Stimulated activated CD8-positive, alpha-beta memory T cell treated with anti-CD3 and anti-CD28 coated beads, Interleukin-4, amount 100 ng/mL, for 4 hours (primary cell): Measurements from ENCODE around the gene DDX31.

ENCODE experiments used
- DNase-seq, 2 donors: peaks; one replicate each; pipeline ENCODE4 v3.0.0-alpha.2; 2020; ENCODE audit warnings: low read depth in 2 of 2, low spot score in 1 of 2

Gene DDX31

DNA sequence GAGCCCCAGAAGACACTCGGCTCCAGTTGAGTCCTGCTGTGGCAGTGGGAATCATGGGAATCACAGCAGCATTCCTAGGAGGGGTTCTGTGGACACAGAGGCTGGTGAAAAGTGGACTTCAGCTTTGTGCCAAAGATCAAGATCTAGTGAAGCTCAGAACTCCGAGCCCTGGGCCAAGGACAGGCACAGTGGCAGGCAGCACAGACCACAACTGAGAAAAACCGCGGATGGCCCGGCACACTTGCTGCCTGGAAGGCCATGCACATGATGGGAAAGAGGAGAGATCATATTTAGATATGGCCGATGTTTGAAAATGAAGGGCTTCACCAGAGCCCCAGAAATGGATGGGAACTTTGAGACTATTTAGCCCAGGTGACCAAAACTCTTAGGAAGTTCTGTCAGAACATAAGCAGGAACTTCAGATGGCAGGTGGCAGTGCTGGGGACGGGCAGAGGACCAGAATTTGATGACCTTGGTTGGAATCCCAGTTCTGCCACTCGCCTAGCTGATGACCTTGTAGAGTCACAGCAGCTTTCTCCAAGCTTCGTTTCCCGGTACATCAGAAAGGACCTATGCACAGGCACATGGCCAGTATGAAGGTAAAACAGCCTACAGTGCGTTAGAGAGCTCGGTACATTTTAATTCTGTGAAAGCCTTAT, 69.3 kb downstream of the DDX31 start:
- DNase-seq: no peak

DNA sequence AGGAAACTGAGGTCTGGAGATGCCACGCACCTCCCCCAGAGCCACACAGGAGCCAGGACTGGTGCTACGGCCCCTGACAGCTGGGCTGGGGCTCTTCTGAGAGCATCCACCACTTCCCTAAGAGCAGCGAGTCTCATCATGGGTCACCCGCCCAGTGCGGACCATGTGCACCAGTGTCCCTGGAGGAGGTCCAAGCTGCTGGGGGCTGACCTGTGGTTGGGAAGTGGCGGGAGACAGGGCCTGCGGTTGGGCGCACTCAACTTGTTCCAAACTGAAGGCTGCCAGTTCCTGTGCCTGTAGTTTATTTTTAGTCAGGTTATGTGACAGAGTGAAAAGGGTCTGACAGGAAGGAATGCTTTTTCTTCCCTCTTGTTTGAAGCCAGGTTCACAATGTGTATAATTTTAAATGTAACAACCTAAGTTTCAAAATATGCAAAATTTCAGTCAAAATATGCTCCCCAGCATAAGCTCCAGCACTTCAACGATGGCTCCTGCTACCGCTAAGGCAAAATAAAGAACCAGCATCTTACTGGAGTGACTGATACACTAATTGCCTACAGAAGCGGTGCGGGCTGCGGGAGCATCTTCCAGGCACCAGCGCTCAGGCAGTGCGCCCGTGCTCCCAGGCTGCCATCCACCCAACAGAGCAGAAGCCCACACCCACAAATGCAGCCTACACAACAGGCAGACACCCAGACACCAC, 72.6 kb downstream of the DDX31 start:
- no peak for DNase-seq

DNA sequence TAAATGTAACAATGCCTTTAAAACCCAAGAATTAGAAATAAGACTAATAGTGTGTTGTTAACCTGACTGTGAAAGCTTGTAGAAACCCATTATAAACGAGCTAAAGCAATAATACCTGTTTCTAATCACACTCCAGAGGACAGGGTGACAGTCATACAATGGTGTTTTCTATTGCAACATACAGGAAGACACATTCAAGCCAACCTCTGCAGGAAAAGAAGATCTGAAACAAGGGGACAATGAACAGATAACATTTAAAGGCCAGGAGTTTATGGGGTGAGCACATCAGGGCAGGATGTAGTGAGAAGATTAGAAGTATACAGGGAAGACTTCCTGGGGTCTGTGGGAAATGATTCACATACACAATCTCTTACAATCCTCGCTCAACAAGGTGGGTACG, 73.6 kb downstream of the DDX31 start:
- DNase-seq: no peak

DNA sequence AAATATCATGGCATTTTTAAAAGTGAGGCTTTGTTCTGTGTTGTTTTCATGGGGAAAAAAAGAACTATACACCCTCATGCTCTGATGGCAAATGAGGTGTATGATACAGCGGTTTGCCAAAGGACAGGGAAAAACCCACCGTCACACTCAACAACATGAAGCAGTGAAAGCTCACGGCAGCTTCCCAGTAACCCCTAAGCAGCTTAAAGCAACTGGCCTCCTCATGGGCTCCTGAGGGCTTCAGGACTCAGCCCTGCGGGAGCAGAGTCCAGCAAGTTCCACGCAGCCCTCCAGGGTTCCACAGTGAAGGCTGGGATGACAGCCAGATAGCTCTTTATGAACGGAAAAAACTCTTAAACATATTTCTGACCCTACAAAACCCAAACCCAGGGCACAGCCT, 74.5 kb downstream of the DDX31 start:
- DNase-seq: no peak

DNA sequence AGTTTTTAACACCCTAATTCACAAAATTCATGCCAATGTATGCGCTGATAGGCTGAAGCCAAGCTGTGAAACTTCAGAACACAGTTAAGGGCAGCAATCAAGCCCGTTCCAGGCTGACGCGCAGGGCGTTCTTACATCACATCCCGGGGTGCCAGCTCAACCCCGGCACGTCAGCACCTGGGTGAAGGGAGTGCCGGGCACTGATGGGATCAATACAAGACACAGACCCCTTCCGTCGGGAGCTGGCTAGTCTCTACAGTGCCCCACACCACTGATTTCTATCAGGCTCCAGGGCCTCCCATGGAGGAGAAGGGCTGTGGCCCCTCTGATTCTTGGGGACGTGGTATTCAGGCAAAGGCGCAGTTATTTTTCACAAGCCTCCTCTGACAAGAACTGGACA, 75.4 kb downstream of the DDX31 start:
- DNase-seq: no peak

DNA sequence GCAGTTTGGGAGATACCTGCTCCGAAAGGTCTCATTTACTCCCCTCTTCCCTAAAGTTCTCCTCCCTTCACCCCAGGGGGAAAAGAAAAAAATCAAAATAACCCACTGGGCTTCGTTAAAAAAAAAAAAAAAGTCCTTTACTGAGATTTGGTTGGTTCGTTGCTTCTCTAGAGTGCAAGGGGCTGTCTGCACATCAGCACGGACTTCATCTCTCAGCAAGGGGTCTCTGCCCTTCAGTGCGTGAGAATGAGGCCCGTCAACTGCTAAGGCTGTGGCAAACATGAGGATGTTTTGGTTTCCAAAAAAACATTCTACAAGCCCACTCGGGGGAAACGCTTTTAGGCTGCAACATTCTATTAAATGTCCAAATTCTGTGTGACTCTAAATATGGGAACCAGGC, 77.3 kb downstream of the DDX31 start:
- DNase-seq: no peak

DNA sequence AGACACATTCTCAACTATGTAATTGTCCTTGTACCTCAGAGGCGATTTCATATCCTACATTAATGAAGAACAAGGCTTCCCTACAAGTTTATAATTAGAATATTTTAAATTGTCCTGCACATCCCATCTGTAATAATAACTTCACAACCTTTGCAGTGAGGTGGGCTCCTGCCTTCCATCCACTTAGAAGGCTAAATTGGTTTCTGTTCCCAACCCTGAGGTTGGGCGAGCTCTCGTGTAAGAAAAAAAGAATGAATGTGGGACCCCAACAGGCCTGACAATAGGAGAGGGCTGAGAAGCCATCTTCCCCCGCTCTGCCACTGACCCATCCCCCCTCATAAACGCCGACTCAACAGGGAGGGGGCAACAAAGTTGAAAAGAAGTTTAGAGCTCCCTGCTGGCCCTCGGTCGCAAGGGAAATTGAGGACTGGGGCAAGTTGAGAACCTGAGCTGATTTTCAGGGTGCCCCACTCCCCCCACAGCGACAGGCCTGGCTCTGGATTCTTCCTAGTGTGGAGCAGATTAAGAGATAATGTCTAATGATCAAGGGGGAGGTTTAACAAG, 78.0 kb downstream of the DDX31 start:
- DNase-seq: no peak

DNA sequence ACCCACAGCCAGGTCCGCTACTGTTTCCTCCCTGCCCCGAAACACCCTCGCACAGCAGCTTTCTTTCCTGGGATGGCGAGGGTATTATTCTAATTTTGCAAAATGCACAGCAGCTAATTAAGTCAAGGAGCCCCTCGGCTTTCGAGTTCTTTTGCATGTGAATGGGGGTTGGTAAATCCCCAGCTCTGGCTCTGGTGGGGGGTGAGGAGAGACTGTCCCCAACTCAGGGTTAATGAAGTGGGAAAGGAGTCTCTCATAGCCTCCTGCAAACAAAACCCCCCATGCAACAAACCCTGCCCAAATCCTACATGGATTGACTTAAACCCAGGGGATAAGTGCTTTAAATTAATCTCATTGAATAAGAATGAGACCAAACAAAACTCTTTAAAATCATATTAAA, 78.5 kb downstream of the DDX31 start:
- no peak for DNase-seq

DNA sequence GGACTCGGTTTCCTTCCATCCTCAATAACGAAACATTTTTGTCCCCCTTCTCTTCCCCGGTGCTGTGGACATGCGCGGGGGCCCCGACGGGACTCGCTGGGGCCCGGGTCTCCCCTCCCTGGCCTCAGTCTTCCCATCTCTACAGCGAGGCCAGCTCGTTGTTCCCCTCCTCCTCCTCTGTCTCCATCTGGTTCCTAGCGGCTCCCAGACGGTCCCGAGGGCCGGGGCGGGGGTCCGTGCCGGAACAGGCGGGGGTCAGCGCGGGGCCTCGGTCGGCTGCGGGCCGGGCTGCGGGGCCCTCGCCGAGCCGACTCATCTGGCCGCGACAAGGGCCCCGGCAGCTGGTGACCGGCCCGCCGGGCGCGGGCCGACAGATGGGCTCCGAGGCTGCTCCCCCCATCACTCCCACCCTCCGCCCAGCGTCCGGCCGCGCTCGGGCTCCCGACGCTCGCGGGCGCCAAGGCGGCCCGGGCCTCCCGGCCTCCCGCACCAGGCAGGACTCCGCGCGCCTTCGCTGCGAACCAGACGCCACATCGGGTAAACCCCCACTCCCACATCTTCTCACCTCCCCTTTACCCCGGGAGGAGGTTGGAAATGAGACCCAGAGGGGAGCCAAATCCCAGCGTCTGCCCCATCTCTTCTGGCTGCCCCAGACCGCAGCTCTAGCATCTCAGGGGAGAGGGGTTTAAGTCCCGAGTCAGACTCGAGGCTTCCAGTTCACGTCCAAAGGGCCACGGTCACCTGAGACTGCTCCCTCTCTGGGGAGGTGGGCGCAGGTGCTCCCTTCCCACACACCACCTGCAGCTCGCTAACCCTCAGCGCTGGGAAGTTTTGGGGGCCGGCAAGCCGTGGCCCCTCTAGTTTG, 79.2 kb downstream of the DDX31 start:
- DNase-seq: no peak

DNA sequence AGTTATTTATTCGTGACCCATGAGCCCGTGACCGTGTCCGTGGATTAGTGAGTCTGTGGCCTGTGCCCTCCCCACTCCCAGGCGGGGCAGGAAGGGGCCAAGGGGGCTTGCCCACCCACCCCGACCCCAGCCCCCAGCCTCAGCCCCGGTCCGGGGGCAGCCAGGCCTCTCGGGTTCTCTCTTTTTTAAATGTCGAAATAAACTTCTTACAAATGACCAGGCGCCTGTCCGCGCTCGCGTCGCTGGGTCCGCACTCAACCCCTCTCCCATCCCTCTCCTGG, 79.8 kb downstream of the DDX31 start:
- no peak for DNase-seq

DNA sequence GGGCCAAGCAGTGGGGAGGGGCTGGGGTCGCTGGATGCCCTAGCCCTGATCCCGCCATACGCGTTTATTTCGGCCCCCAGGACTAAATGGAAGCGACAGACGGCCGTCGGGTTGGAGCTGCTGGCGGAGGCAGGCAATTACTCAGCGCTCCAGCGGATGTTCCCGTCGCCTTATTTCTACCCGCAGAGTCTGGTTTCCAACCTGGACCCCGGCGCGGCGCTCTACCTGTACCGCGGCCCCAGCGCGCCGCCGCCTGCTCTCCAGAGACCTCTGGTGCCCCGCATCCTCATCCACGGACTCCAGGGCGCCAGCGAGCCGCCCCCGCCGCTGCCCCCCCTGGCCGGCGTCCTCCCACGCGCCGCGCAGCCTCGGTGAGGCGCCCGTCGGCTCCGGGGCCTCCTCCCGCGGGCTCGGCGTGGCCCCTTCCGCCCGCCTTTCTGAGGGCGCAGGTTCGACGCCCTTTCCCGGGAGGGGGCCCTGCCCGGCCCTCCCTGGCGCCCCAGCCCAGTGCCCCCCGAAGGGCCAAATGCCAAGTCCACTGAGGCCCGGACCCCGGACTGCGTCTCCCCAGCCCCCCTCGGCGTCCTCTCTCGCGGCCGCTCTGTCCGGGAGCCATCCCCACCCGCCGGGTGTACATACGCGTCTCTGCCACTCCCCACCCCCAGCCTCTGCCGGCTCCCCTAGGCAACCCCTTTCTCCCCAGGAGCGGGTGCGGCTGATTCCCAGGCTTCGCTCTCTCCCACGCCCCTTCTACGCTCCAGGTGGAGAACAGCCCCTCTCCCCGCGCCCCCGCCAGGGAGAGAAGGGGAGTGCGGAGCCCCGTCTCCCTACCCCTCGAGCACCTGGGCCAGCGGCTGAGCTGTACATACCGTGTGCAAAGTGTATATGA, 80.4 kb downstream of the DDX31 start:
- no peak for DNase-seq

DNA sequence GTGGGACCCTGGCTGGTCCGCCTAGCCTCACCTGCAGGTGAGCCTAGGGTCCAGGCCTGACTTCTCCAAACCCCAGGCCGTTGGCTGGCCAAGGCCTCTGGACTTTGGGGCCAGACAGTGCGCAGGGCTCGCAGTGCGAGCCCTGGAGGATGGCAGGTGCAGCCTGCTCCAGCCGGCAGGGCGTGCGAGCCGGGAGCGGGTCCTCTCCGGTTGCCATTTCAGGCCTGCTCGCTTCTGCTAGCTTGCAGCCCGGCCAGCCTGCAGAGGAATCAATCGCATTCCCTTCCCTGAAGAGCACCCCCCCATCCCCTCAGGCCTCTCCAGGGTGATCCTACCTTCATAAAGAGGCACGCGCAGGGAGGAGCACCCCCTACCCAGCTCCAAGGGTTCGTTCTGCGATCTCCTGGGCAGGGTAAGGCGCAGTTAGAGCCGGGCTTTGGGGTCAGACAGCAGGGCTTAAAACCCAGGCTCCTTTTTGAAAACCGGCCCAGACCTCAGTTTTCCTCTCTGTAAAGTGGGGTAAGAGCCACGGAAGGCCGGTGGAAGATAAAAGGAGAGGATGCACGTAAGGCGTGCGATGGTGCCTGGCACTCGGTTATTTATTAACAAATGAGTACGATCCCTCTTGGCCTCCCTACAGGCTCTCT, 81.2 kb downstream of the DDX31 start:
- DNase-seq: no peak

DNA sequence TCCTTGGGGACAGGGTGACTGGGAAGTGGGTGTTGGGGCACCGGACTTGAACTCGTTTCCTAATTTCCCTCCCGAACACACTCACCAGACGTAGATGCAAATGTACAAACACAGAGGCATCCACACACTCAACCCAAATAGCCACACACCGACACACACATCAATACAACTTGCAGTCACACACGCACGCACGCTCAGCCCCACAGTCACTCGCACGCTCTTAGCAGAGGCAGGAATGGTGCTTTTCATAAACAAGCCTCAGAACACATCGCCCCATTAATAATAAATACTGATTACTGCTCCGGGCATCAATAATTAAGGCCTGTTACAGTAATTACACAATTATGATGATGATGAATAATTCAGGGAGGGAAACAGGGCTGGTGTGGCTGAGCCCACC, 81.7 kb downstream of the DDX31 start:
- DNase-seq: no peak

DNA sequence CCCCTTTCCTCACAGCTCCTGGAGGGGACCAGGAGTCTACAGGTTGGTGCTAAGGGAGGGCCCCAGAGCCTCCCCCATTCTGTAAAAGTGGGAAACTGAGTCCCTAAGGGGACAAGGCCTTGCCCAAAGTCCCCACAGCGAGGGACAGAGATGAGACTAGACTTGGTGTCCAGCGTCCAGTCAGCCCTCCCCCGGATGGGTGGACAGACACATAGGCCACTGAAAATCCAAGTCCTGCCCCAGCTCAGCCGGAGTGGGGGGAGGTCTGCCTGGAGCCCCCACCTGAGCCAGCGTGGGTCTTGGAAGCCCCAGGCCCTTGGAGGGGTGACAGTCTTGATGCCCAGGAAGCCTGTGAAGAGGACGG, 82.2 kb downstream of the DDX31 start:
- DNase-seq: no peak

DNA sequence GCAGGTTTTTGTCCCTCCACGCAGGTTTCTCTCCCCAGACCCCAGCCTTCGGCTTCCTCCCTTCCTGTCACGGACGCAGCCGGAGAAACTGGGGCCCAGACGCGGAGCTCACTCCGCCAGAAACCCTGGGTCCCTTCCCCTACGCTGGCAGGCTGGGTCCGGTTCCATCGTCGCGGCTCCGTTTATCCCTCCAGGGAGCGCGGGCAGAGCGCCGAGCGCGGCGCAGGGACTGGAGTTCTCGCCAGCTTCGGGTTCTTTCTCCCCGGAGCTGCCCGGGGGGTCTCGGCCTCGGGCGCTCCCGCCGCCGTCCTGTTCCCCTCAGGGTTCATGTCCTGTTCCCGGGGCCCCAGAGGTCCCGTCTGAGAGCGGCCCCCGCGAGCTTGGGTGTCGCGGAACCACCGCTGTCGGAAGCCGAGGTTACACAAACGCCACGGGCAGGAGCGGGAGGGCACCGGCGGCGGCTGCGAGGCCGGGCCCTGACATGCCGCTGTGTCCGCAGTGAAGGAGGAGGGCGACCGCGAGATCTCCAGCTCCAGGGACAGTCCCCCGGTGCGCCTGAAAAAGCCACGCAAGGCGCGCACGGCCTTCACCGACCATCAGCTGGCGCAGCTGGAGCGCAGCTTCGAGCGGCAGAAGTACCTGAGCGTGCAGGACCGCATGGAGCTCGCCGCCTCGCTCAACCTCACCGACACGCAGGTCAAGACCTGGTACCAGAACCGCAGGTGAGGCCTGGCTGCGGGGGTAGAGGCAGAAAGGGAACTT, 82.8 kb downstream of the DDX31 start:
- DNase-seq: no peak

DNA sequence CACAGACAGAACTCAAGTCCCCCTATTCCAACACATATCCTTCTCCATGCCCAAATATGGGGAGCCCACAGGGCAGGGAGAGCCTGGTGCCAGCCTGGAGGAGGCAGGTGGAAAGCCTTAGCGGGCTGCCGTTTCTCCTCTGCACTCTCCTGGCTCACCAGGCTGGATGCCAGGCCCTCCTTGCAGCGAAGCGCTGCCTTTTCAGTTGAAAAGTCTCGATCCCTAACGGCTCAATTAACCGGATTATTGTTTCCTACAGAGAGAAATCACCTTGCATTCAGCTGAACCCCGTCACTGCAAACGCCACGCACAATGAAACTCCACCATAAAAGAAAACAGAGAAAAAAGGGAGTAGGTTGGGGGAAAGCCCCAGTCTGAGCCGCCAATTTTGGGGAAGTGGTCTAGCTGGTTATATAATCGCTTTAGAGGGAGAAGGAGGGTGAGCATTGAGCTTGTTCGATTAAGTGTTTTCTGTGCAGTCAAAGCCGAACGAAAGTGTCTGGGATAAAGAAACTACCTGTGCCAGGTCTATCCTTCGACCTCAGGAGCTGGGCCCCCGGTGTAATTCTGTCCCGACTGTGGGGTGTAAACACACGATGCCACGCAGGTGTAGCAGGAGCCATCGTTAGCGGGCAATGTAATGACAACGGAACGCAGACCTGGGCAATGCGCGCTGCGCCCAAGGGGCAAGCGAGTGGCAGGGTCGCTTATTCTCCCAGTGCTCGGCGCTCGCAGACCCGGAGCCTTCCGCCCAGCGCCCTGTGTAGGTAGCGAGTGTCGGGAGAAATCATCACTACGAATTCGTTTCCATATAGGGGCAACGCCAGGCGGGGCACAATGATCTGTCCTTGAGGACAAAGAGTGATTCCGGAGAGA, 83.6 kb downstream of the DDX31 start:
- no peak for DNase-seq

DNA sequence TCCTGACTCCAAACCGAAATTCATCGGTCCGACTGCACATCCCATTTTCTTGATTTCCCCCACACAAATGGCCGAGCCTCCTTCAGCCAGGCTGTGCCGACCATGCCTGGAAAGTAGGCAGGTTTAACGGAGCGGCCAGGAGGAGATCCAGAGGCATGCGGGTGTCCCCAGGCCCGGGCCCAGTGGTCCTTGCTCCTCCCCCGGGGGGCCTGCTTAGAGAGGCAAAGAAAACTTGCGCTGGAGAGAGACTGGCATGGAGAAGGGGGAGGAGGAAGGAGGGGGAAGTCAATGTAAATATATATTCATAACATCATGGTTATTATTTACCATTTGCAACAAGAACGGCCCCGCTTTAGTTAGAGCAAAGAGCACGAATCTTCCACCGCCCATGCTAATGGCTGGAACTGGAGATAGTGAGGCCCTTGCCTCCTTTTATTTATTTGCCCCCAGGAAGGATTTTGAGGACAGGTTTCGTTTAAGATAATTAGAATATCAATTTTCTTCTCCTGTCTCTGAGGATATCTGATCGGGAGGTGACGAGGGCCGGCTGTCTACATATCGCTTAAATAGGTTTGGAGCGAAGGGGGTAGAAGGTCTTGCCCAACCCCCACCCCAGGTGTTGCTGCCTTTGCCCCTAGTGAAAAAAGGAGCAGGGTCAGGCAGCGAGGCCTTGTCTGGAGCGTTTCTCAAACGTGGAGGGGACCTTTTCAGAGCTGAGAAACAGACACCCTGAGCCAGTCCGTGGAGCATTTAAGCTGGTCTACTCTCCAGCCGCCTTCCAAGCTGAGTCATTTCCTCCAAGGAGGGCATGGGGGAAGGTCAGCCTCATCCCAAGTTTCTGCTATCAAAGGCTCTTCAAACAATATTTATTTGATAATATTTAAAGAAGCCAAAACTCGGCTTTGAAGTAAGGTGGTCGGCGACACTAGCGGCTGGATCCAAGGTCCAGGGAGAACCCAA, 84.9 kb downstream of the DDX31 start:
- no peak for DNase-seq
